Neuronal stem cell (in vitro differentiated cells): Measurements from ENCODE around the gene VPS37B.

Experiments
- DNase-seq: peaks from one replicate; pipeline ENCODE4 v3.0.0-alpha.2; 2013; ENCODE audit warnings: low spot score
- H2AFZ ChIP-seq: one replicate; pipeline ENCODE4 v1.6.1; 2013; ENCODE audit warnings: mild to moderate bottlenecking, low read length, inconsistent platforms
- H2AK5ac ChIP-seq: 2 replicates; pipeline ENCODE4 v1.6.1; 2013; ENCODE audit warnings: low read depth, mild to moderate bottlenecking, inconsistent platforms, low read length, moderate library complexity, mixed read lengths
- H2BK120ac ChIP-seq: 2 replicates; pipeline ENCODE4 v1.6.1; 2013; ENCODE audit warnings: low read depth, mild to moderate bottlenecking, inconsistent platforms, low read length, moderate library complexity, mixed read lengths
- H2BK12ac ChIP-seq: one replicate; pipeline ENCODE4 v1.6.1; 2013; ENCODE audit warnings: low read length, inconsistent platforms
- H2BK15ac ChIP-seq: 2 replicates; pipeline ENCODE4 v1.6.1; 2013; ENCODE audit warnings: mild to moderate bottlenecking, low read length, inconsistent platforms, mixed read lengths
- H2BK5ac ChIP-seq: one replicate; pipeline ENCODE4 v1.6.1; 2013; ENCODE audit warnings: inconsistent platforms, mild to moderate bottlenecking, low read length, moderate library complexity
- H3K14ac ChIP-seq: one replicate; pipeline ENCODE4 v1.6.1; 2013; ENCODE audit warnings: low read length, inconsistent platforms
- H3K18ac ChIP-seq: 2 replicates; pipeline ENCODE4 v1.6.1; 2013; ENCODE audit warnings: low read length, inconsistent platforms
- H3K23ac ChIP-seq: 2 replicates; pipeline ENCODE4 v1.6.1; 2013; ENCODE audit warnings: low read depth, mild to moderate bottlenecking, mixed read lengths, low read length, inconsistent platforms; ENCODE audit not compliant: poor library complexity
- H3K27ac ChIP-seq: replicated peaks from 3 replicates; pipeline ENCODE4 v1.5.1; 2013; ENCODE audit warnings: low read length, inconsistent platforms
- H3K27me3 ChIP-seq, 3 experiments: 2 replicates each; pipeline ENCODE4 v1.6.1; 2013; ENCODE audit warnings: low read length in 3 of 3, mild to moderate bottlenecking in 2 of 3, inconsistent platforms in 1 of 3, low read depth in 1 of 3, mixed read lengths in 1 of 3, moderate library complexity in 1 of 3; ENCODE audit not compliant: control insufficient read depth in 3 of 3, insufficient read depth in 3 of 3
- H3K36me3 ChIP-seq, 2 donors: replicated peaks in 1 of 2; 2 replicates each; pipeline ENCODE4 v1.6.1; 2013; ENCODE audit warnings: low read length in 2 of 2; ENCODE audit not compliant: control insufficient read depth in 2 of 2, insufficient read depth in 2 of 2
- H3K4ac ChIP-seq: 2 replicates; pipeline ENCODE4 v1.6.1; 2013; ENCODE audit warnings: inconsistent platforms, mild to moderate bottlenecking, low read length, moderate library complexity
- H3K4me1 ChIP-seq, 2 donors: 1 replicate in 1 of 2; 2 replicates in 1 of 2; pipeline ENCODE4 v1.6.1; 2013; ENCODE audit warnings: low read length in 2 of 2, low read depth in 1 of 2; ENCODE audit not compliant: control insufficient read depth in 2 of 2, insufficient read depth in 1 of 2
- H3K4me2 ChIP-seq: one replicate; pipeline ENCODE4 v1.6.1; 2013; ENCODE audit warnings: mild to moderate bottlenecking, low read length, inconsistent platforms; ENCODE audit not compliant: insufficient read depth, poor library complexity, severe bottlenecking
- H3K4me3 ChIP-seq, 2 donors: 2 replicates each; pipeline ENCODE4 v1.5.1; 2013; ENCODE audit warnings: low read length in 2 of 2, mild to moderate bottlenecking in 2 of 2, inconsistent platforms in 1 of 2, moderate library complexity in 1 of 2
- H3K79me1 ChIP-seq: one replicate; pipeline ENCODE4 v1.6.1; 2013; ENCODE audit warnings: low read depth, mild to moderate bottlenecking, inconsistent platforms, low read length, moderate library complexity
- H3K9ac ChIP-seq: one replicate; pipeline ENCODE4 v1.6.1; 2013; ENCODE audit warnings: mild to moderate bottlenecking, low read depth, low read length, inconsistent platforms; ENCODE audit not compliant: poor library complexity
- H3K9me3 ChIP-seq, 2 donors: replicated peaks in 1 of 2; 2 replicates each; pipeline versions ENCODE3 to v1.6.1; 2013; ENCODE audit warnings: low read length in 2 of 2, mild to moderate bottlenecking in 2 of 2, inconsistent platforms in 1 of 2, low read depth in 1 of 2, mixed read lengths in 1 of 2, moderate library complexity in 1 of 2; ENCODE audit not compliant: control insufficient read depth in 2 of 2, insufficient read depth in 1 of 2
- H4K8ac ChIP-seq: one replicate; pipeline ENCODE4 v1.6.1; 2013; ENCODE audit warnings: low read depth, mild to moderate bottlenecking, inconsistent platforms, low read length, moderate library complexity
- H4K91ac ChIP-seq: one replicate; pipeline ENCODE4 v1.6.1; 2013; ENCODE audit warnings: low read length, low read depth, mild to moderate bottlenecking, inconsistent platforms; ENCODE audit not compliant: poor library complexity
- WGBS, 2 donors: extraction: QIAGEN DNeasy Blood & Tissue Kit; methylation state at CpG; one replicate each; pipeline ENCODE4 v1.1.7; 2013; ENCODE audit warnings: missing lambda C conversion rate in 2 of 2, mixed read lengths in 1 of 2; ENCODE audit not compliant: insufficient read length in 2 of 2, insufficient replicate concordance in 1 of 2; ENCODE audit errors: extremely low coverage in 2 of 2; 5-methylcytosine and 5-hydroxymethylcytosine counted together

VPS37B gene

GRCh38 chr12:122840580-122841513, 55.1 kb downstream of the VPS37B start:
- Histone ChIP-seq H3K18ac (no peak overlapping the region), H3K36me3 (peaks cover 0 to 3% of the 10 kb centered on the region in 2 donors), H3K27ac (no peak overlapping the region), H3K4me3 (no peak overlapping the region), H2BK120ac (no peak overlapping the region), H3K23ac (no peak overlapping the region), H3K9ac (peak overlapping the region; percentile 24), H3K4me1 (peaks cover 11 to 28% of the 10 kb centered on the region in 2 donors), H4K8ac (no peak overlapping the region), H3K27me3 (peaks cover 0 to 15% (median 0%) of the 10 kb centered on the region in 3 experiments), H2AFZ (no peak overlapping the region), H3K9me3 (peaks cover 3 to 5% of the 10 kb centered on the region in 2 donors), H2AK5ac (no peak overlapping the region), H2BK15ac (no peak overlapping the region), H2BK12ac (no peak overlapping the region), H4K91ac (no peak overlapping the region), H2BK5ac (no peak overlapping the region), H3K4ac (no peak overlapping the region), H3K79me1 (peaks cover 10% of the 10 kb centered on the region), H3K4me2 (no peak overlapping the region), H3K14ac (no peak overlapping the region)
- WGBS, 2 donors = no CpG with 5 or more reads among the region's 26 CpGs
- DNase-seq = no peak

- Histone ChIP-seq H4K8ac (no peak overlapping the region), H3K4me3 (no peak overlapping the region), H3K23ac (no peak overlapping the region), H2AFZ (no peak overlapping the region), H2BK12ac (no peak overlapping the region), H3K27ac (no peak overlapping the region), H3K4me2 (no peak overlapping the region), H2BK5ac (no peak overlapping the region), H4K91ac (no peak overlapping the region), H2AK5ac (peak overlapping the region; percentile 25), H2BK15ac (no peak overlapping the region), H3K79me1 (peaks cover 8% of the 10 kb centered on the region), H3K4ac (no peak overlapping the region), H3K9ac (no peak overlapping the region), H3K27me3 (peaks cover 0 to 15% (median 0%) of the 10 kb centered on the region in 3 experiments), H3K9me3 (peaks cover 3 to 5% of the 10 kb centered on the region in 2 donors), H3K4me1 (peaks cover 11 to 28% of the 10 kb centered on the region in 2 donors), H3K18ac (no peak overlapping the region), H2BK120ac (no peak overlapping the region), H3K14ac (no peak overlapping the region), H3K36me3 (peaks cover 0 to 3% of the 10 kb centered on the region in 2 donors)
- DNase-seq = no peak
- no CpG with 5 or more reads among the region's 18 CpGs for WGBS, 2 donors
These were observed 55.9 kb downstream of the VPS37B start for GRCh38 chr12:122839907-122840554.

- Histone ChIP-seq H3K4ac (no peak overlapping the region), H3K14ac (no peak overlapping the region), H3K36me3 (peaks cover 0 to 3% of the 10 kb centered on the region in 2 donors), H4K8ac (no peak overlapping the region), H3K18ac (no peak overlapping the region), H3K27ac (no peak overlapping the region), H2BK5ac (no peak overlapping the region), H2BK15ac (no peak overlapping the region), H3K4me3 (no peak overlapping the region), H2AK5ac (no peak overlapping the region), H2AFZ (no peak overlapping the region), H3K79me1 (peaks cover 8% of the 10 kb centered on the region), H3K4me2 (no peak overlapping the region), H4K91ac (no peak overlapping the region), H3K23ac (no peak overlapping the region), H3K9me3 (peaks cover 3 to 5% of the 10 kb centered on the region in 2 donors), H3K9ac (no peak overlapping the region), H3K27me3 (peaks cover 0 to 15% (median 0%) of the 10 kb centered on the region in 3 experiments), H3K4me1 (peaks cover 11 to 35% of the 10 kb centered on the region in 2 donors), H2BK12ac (no peak overlapping the region), H2BK120ac (no peak overlapping the region)
- no peak for DNase-seq
- no CpG with 5 or more reads among the region's 5 CpGs for WGBS, 2 donors
These were observed 57.1 kb downstream of the VPS37B start for GRCh38 chr12:122838841-122839240.
